ENCODE results near the gene NCOA5.
A peak's percentile ranks its signal among the peaks of the same experiment; 100 is the strongest.

Gene NCOA5

DNA sequence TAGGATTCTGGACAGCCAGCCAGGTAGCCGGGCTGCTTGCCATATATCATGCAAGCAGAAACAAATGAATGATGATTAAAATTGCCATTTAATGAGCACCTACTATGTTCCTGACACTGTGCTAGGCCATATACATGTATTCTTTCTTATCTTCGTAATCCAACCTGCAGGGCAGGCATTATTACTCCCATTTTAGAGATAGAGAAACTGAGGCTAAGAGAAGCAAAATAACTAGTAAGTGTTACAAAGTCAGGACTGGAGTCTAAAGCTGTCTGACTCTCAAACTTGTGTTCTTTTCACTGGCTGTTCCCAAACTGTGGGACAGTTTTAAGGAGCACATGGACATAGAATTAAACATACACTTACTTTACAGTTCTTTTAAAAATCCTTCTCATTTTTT lies 30.4 kb upstream of the NCOA5 start:
- Histone ChIP-seq H3K4me1 (ENCODE audit: control insufficient read depth in 2 of 2, insufficient read depth in 2 of 2, low read length in 2 of 2) (peaks cover 4 to 12% of the 10 kb centered on the region in 2 donors), H3K4me3 (ENCODE audit: low read length in 2 of 2) (peak overlapping the region in 1 of 2 donors; percentile 77), H3K27ac (ENCODE audit: low read depth in 2 of 2, low read length in 2 of 2) (peak overlapping the region in 1 of 2 donors; percentile 5), H3K36me3 (ENCODE audit: control insufficient read depth in 2 of 2, insufficient read depth in 2 of 2, low read length in 2 of 2) (peaks cover 3 to 14% of the 10 kb centered on the region in 2 donors), H3K9ac (ENCODE audit: low read depth in 1 of 2, low read length in 2 of 2) (no peak overlapping the region), H3K27me3 (ENCODE audit: control insufficient read depth in 2 of 2, insufficient read depth in 2 of 2, low read length in 2 of 2) (no peaks in the 10 kb centered on the region), H3K9me3 (ENCODE audit: control insufficient read depth in 2 of 2, low read length in 2 of 2) (no peaks in the 10 kb centered on the region)

DNA sequence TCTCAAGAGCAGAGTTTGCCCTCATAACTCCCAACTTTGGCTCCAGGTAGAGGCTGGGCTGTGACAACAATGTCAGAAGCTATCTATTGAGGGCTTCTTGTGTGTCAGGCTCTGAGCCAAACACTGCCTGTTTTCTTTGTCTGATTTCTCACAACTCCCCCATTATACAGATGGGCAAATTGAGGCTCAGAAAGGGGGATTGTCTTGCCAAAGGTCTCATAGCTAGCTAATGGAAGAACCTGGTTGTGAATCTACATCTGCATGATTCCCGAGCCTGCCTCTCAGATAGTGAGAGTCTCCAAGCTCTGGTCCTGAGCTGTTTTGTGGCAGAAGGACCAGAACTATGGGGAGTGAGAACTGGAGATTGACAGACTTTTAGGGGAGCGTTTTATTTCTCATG lies 29.8 kb upstream of the NCOA5 start:
- Histone ChIP-seq H3K27ac (ENCODE audit: low read depth in 2 of 2, low read length in 2 of 2) (no peak overlapping the region), H3K27me3 (ENCODE audit: control insufficient read depth in 2 of 2, insufficient read depth in 2 of 2, low read length in 2 of 2) (no peaks in the 10 kb centered on the region), H3K9ac (ENCODE audit: low read depth in 1 of 2, low read length in 2 of 2) (no peak overlapping the region), H3K9me3 (ENCODE audit: control insufficient read depth in 2 of 2, low read length in 2 of 2) (no peaks in the 10 kb centered on the region), H3K4me3 (ENCODE audit: low read length in 2 of 2) (peak overlapping the region in 1 of 2 donors; percentile 77), H3K4me1 (ENCODE audit: control insufficient read depth in 2 of 2, insufficient read depth in 2 of 2, low read length in 2 of 2) (peaks cover 4 to 12% of the 10 kb centered on the region in 2 donors), H3K36me3 (ENCODE audit: control insufficient read depth in 2 of 2, insufficient read depth in 2 of 2, low read length in 2 of 2) (peaks cover 3 to 14% of the 10 kb centered on the region in 2 donors)

- Histone ChIP-seq H3K27me3 (ENCODE audit: control insufficient read depth in 2 of 2, insufficient read depth in 2 of 2, low read length in 2 of 2) (no peaks in the 10 kb centered on the region), H3K36me3 (ENCODE audit: control insufficient read depth in 2 of 2, insufficient read depth in 2 of 2, low read length in 2 of 2) (peaks cover 3 to 14% of the 10 kb centered on the region in 2 donors), H3K9ac (ENCODE audit: low read depth in 1 of 2, low read length in 2 of 2) (peak overlapping the region in 1 of 2 donors; percentile 1), H3K9me3 (ENCODE audit: control insufficient read depth in 2 of 2, low read length in 2 of 2) (no peaks in the 10 kb centered on the region), H3K4me1 (ENCODE audit: control insufficient read depth in 2 of 2, insufficient read depth in 2 of 2, low read length in 2 of 2) (peaks cover 4 to 12% of the 10 kb centered on the region in 2 donors), H3K4me3 (ENCODE audit: low read length in 2 of 2) (peak overlapping the region in 1 of 2 donors; percentile 77), H3K27ac (ENCODE audit: low read depth in 2 of 2, low read length in 2 of 2) (peak overlapping the region in 1 of 2 donors; percentile 74)
These were observed 29.3 kb upstream of the NCOA5 start for GRCh38 chr20:46119028-46119546.

DNA sequence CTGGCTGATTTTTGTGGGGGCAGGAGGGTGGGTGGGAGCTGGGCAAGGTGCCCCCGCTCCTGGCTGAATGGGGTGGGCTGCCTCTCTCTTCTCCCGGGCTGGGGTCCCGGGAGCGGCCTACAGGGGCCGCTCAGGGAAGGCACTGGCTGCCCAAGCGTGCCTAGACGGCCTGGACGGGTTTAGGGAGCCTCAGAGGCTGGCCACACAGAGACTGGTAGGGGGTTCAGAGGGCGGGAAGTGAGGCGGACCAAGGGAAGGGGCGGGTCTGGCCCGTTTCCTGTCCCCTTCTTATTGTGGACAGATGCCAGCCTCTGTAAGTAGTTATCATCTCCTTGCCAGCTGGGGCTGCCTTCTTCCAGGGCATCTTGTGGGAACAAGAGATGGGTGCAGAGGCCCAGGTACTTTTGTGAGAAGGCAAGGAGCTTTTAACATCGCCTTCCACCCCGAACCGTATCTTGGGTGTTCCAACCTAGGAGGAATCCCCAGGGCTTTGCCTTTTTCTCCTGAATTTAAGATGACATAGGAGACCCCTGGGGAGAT lies 28.8 kb upstream of the NCOA5 start:
- Histone ChIP-seq H3K4me3 (ENCODE audit: low read length in 2 of 2) (peak overlapping the region; percentile 54 to 77), H3K4me1 (ENCODE audit: control insufficient read depth in 2 of 2, insufficient read depth in 2 of 2, low read length in 2 of 2) (peaks cover 4 to 12% of the 10 kb centered on the region in 2 donors), H3K27ac (ENCODE audit: low read depth in 2 of 2, low read length in 2 of 2) (peak overlapping the region; percentile 67 to 74), H3K36me3 (ENCODE audit: control insufficient read depth in 2 of 2, insufficient read depth in 2 of 2, low read length in 2 of 2) (peaks cover 0 to 10% of the 10 kb centered on the region in 2 donors), H3K27me3 (ENCODE audit: control insufficient read depth in 2 of 2, insufficient read depth in 2 of 2, low read length in 2 of 2) (no peaks in the 10 kb centered on the region), H3K9ac (ENCODE audit: low read depth in 1 of 2, low read length in 2 of 2) (peak overlapping the region; percentile 52 to 60), H3K9me3 (ENCODE audit: control insufficient read depth in 2 of 2, low read length in 2 of 2) (no peaks in the 10 kb centered on the region)

GRCh38 chr20:46117704-46118467 lies 28.1 kb upstream of the NCOA5 start, which contains the start of gene CD40:
Gene CD40 (plus strand): TSS chr20:46118314. CDS start chr20:46118344, 30 bp downstream.
- peak within 1 kb of the TSS; percentile 58 to 60 for H3K9ac ChIP-seq (ENCODE audit: low read depth in 1 of 2, low read length in 2 of 2)
- no peaks in the 10 kb centered on the region for H3K27me3 ChIP-seq (ENCODE audit: control insufficient read depth in 2 of 2, insufficient read depth in 2 of 2, low read length in 2 of 2)
- H3K9me3 ChIP-seq (ENCODE audit: control insufficient read depth in 2 of 2, low read length in 2 of 2): no peaks in the 10 kb centered on the region
- H3K4me1 ChIP-seq (ENCODE audit: control insufficient read depth in 2 of 2, insufficient read depth in 2 of 2, low read length in 2 of 2): peaks cover 4 to 12% of the 10 kb centered on the region in 2 donors
- peaks cover 0 to 5% of the 10 kb centered on the region in 2 donors for H3K36me3 ChIP-seq (ENCODE audit: control insufficient read depth in 2 of 2, insufficient read depth in 2 of 2, low read length in 2 of 2)
- peak within 1 kb of the TSS; percentile 54 to 77 for H3K4me3 ChIP-seq (ENCODE audit: low read length in 2 of 2)
- H3K27ac ChIP-seq (ENCODE audit: low read depth in 2 of 2, low read length in 2 of 2): peak within 1 kb of the TSS; percentile 67 to 74

DNA sequence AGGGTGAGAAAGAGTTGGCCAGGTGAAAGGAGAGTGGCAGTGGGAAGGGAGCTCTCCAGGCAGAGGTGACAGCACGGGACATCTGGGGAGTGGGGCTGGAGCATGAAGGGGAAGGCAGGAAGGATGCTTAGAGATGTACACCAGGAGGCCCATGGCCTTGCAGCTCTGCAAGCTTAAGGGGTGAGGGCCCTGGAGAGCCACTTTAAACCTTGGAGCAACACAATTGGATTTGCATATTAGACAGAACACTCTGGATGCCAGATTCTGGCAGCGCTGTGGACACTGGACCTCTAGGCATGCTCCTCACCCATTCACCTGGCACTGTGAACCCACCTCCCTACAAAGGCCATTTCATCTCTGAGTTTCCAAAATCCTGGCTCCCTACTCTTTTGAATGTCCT lies 24.7 kb upstream of the NCOA5 start:
- Histone ChIP-seq H3K9ac (ENCODE audit: low read depth in 1 of 2, low read length in 2 of 2) (no peak overlapping the region), H3K4me3 (ENCODE audit: low read length in 2 of 2) (no peak overlapping the region), H3K27me3 (ENCODE audit: control insufficient read depth in 2 of 2, insufficient read depth in 2 of 2, low read length in 2 of 2) (peaks cover 0 to 3% of the 10 kb centered on the region in 2 donors), H3K9me3 (ENCODE audit: control insufficient read depth in 2 of 2, low read length in 2 of 2) (no peaks in the 10 kb centered on the region), H3K27ac (ENCODE audit: low read depth in 2 of 2, low read length in 2 of 2) (no peak overlapping the region), H3K36me3 (ENCODE audit: control insufficient read depth in 2 of 2, insufficient read depth in 2 of 2, low read length in 2 of 2) (no peaks in the 10 kb centered on the region), H3K4me1 (ENCODE audit: control insufficient read depth in 2 of 2, insufficient read depth in 2 of 2, low read length in 2 of 2) (peaks cover 4 to 12% of the 10 kb centered on the region in 2 donors)

DNA sequence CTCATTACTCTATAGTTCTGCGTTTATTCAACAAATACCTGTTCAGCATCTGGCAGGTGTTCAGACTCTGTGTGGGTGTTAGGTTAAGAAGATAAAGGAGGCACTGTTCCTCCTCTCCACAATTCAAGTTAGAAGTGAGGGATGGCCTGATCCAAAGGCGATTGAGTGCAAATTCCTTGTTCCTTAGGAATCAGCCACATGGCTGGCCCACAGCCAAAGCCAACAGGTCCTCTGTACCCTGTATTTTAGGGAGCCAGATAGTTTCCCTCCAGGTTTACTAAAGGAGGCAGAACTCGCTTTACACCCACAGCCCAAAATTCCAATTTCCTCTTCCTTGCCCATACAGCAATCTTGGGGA lies 23.3 kb upstream of the NCOA5 start:
- no peak overlapping the region for H3K27ac ChIP-seq (ENCODE audit: low read depth in 2 of 2, low read length in 2 of 2)

DNA sequence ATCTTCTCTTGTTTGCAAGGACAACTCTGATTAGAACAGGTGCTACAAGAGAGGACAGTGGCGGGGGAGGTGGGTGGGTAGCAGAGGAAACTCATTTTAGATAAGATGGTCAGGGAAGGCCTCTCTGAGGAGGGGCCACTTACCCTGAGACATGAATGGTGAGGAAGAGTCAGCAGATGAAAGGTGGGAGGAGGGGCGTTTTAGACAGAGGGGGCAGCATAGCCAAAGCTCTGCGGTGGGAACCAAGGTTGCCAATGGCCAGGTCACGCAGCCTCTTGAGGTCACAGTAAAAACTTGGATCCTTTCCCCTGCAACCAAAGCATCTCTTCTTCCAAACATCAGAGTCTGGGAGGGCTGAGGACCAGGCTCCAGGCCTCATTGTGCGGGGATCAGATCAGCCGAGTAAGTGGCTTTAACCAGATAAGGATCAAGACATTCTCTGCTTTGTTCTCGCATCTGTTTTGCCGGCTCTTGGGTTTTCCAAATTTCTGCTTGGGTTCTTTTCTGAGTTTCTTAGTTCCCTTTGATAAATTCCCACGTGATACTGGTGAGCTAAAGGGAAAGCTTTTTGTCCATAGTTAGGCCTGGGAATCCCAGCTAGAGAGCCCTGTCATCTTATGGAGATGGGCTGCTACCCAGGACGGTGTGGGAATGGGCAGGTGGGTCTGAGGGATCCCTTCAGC lies 22.8 kb upstream of the NCOA5 start:
- Histone ChIP-seq H3K4me1 (ENCODE audit: control insufficient read depth in 2 of 2, insufficient read depth in 2 of 2, low read length in 2 of 2) (peaks cover 1 to 3% of the 10 kb centered on the region in 2 donors), H3K27me3 (ENCODE audit: control insufficient read depth in 2 of 2, insufficient read depth in 2 of 2, low read length in 2 of 2) (peaks cover 0 to 3% of the 10 kb centered on the region in 2 donors), H3K36me3 (ENCODE audit: control insufficient read depth in 2 of 2, insufficient read depth in 2 of 2, low read length in 2 of 2) (no peaks in the 10 kb centered on the region), H3K9ac (ENCODE audit: low read depth in 1 of 2, low read length in 2 of 2) (no peak overlapping the region), H3K4me3 (ENCODE audit: low read length in 2 of 2) (no peak overlapping the region), H3K9me3 (ENCODE audit: control insufficient read depth in 2 of 2, low read length in 2 of 2) (no peaks in the 10 kb centered on the region), H3K27ac (ENCODE audit: low read depth in 2 of 2, low read length in 2 of 2) (no peak overlapping the region)

More for the DNA sequence above, 23.3 kb upstream of the NCOA5 start:
- no peaks in the 10 kb centered on the region for H3K36me3 ChIP-seq (ENCODE audit: control insufficient read depth in 2 of 2, insufficient read depth in 2 of 2, low read length in 2 of 2)
- H3K27me3 ChIP-seq (ENCODE audit: control insufficient read depth in 2 of 2, insufficient read depth in 2 of 2, low read length in 2 of 2): peaks cover 0 to 3% of the 10 kb centered on the region in 2 donors
- no peak overlapping the region for H3K4me3 ChIP-seq (ENCODE audit: low read length in 2 of 2)
- H3K4me1 ChIP-seq (ENCODE audit: control insufficient read depth in 2 of 2, insufficient read depth in 2 of 2, low read length in 2 of 2): peaks cover 4 to 8% of the 10 kb centered on the region in 2 donors
- H3K9ac ChIP-seq (ENCODE audit: low read depth in 1 of 2, low read length in 2 of 2): no peak overlapping the region
- H3K9me3 ChIP-seq (ENCODE audit: control insufficient read depth in 2 of 2, low read length in 2 of 2): no peaks in the 10 kb centered on the region

DNA sequence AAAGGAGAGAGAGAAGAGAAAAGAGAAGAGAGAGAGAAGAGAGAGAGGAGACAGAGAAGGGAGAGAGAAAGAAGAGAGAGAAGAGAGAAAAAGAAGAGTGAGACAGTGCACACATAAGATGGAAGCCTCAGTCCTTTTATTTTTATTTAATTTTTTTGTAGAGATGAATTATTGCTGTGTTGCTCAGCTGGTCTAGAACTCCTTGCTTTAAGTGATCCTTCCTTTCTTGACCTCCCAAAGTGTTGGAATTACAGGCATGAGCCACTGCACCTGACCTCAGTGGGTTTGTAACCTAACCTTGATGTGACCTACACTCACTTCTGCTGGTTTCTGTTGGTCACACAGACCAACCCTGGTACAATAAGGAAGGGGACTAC lies 22.1 kb upstream of the NCOA5 start:
- H3K4me1 ChIP-seq (ENCODE audit: control insufficient read depth in 2 of 2, insufficient read depth in 2 of 2, low read length in 2 of 2): peaks cover 0 to 2% of the 10 kb centered on the region in 2 donors
- no peaks in the 10 kb centered on the region for H3K9me3 ChIP-seq (ENCODE audit: control insufficient read depth in 2 of 2, low read length in 2 of 2)
- H3K27ac ChIP-seq (ENCODE audit: low read depth in 2 of 2, low read length in 2 of 2): no peak overlapping the region
- no peak overlapping the region for H3K4me3 ChIP-seq (ENCODE audit: low read length in 2 of 2)
- no peak overlapping the region for H3K9ac ChIP-seq (ENCODE audit: low read depth in 1 of 2, low read length in 2 of 2)
- H3K36me3 ChIP-seq (ENCODE audit: control insufficient read depth in 2 of 2, insufficient read depth in 2 of 2, low read length in 2 of 2): no peaks in the 10 kb centered on the region
- peaks cover 0 to 3% of the 10 kb centered on the region in 2 donors for H3K27me3 ChIP-seq (ENCODE audit: control insufficient read depth in 2 of 2, insufficient read depth in 2 of 2, low read length in 2 of 2)

Measured in mucosa of rectum (tissue), 2 donors.